HG02885 (cell line): Measurements from ENCODE around the gene GP1BA.

Source experiments
- ATAC-seq: cut with Tn5 transposase; IDR thresholded peaks from one replicate; pipeline ENCODE4 v1.9.1; 2021; ENCODE audit warnings: mild to moderate bottlenecking; ENCODE audit not compliant: unreplicated experiment, poor library complexity

Gene GP1BA

DNA sequence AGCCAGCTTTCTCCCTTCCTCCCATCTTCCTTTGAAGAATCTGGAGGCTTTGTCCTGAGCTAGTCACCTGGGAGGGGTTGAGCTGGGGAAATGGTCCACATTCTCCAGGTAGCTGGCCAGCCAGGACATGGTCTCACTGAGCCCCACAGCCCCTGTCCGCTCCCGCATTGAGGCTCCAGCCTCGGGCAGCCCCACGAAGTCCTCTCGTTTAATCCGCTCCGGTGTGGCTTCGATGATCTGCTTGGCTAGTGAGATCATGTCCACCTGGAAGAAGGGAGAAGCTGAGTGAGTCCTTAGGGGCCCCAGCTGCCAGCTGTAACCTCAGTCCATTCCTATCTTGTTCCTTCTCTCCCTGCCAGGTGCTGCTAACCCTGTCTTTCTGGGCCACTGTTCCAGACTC is 38.2 kb downstream of the GP1BA start:
- no peak for ATAC-seq

GRCh38 chr17:4971826-4972225 is 39.7 kb downstream of the GP1BA start:
- no peak for ATAC-seq

DNA sequence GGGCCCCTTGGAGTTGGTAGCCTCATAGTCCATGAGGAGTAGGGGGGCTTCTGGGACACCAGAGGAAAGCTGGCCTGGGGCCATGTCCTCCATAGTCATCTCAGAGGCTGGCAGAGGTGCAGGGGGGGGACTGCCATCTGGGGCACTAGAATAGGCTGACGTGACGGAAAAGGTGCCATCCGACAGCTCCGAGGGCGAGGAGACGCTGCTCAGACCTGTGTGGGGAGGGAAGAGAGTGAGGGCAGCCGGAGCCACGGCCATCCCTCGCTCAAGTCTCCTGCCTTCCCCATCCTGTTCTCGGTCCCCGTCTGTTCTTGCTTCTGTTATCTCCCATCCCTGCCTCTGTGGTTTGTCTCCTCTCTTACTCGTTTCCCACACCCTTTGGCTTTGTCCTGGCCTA is 40.2 kb downstream of the GP1BA start:
- ATAC-seq: no peak

GRCh38 chr17:4972752-4973151 is 40.7 kb downstream of the GP1BA start:
- no peak for ATAC-seq

GRCh38 chr17:4973256-4974114 is 41.4 kb downstream of the GP1BA start:
- no peak for ATAC-seq

DNA sequence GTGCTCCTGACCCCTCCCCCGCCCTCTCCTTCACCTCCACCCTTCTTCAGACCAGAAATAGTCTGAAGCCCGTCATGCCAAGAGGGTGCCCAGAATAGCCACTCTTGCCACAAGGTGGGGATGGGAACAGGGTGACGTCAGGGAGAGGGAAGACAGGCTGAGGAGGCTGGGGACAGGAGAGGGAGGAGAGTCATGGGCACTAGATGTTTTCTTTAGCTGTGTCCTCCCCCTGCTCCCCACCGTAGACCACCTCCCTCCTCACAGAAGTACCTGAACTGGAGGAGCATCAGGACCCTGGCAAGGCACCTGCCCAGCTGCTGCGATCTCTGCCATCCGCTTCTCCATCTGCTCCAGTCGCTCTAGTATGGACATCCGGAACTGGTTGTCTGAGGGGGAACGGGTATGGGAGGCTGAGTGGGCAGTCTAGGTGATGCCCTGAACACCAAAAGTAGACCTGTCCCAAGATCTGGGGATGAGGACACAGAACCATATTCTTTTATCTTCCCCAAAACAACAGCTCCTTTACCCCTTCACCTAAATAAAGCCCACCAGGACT is 42.1 kb downstream of the GP1BA start:
- ATAC-seq: no peak

DNA sequence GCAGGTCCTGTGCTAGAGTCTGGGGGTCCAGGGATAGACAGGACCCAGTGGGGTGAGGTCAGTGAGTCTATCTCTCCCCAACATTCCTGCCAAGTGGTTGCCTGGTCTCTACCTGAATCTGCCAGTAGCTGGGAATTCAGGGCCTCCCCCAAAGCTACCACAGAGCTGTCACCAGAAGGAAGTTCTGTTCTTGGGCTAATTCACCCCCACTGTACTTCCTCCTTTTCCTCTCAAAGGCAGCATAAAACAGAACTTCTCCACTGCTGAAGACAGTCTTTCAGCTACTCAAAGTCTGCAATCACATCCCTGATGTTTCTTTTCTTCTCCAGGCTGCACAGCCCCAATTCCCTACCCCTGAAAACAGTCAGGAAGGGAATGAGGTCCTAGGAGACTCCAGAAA is 46.6 kb downstream of the GP1BA start:
- no peak for ATAC-seq

DNA sequence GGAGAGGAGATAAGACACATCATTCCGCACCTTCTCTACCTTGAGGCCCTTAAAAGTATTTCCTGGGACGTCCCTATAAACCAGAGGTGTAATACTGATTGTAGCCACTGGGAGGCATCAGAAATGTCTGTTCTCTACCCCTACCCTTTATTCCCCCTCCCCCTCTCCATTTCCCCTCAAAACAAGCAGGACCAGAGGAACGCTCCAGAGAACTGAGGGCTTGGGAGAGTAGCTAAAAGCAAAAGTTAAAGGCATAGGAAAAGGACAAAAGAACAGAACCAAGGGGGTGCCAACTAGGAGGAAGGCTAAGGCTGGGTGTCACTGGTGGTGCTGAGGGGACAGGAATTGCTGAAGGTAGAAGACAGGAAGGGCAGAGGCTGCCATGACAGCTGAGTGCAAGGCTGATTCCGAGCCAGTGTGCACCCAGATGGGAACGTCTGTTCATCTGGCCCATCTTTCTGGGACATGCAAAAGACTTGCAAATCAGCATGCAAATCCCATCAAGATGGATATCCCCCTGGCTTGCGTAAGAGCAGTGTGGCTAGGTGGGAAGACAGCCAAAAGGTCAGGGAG is 48.7 kb downstream of the GP1BA start:
- no peak for ATAC-seq

DNA sequence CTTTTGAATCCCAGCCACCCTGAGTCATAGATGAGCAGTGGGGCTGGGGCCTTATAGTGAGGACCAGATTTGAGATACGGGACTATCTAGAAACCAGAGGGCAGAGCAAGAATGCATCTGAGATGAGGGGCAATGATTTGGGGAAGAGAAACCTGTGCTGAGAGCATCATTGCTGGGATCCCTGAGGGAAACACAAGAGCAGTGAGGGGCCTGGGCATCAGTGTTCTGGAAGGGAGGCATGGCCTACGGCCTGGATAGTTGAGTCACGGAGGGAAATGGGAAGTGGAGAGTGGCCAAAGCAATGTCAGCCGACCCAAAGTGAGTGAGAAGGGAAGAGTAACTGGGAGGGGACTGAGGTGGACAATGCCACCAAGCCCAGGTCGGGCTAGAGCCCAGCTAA is 50.2 kb downstream of the GP1BA start:
- no peak for ATAC-seq
